Coronary artery (tissue), 2 donors: ENCODE results near the gene SRPRB.
"Not testable (repeated sequence)": the region's sequence is repeated elsewhere in the genome, so short reads cannot be mapped to it uniquely, and the experiment has no call there.

Experiments used
- DNase-seq: peaks from one replicate; pipeline ENCODE4 v3.0.0-alpha.2; 2017; ENCODE audit warnings: low spot score
- H3K27ac ChIP-seq, 2 donors: fragments of 200-600 bp; sonication (generic); one replicate each; pipeline ENCODE4 v1.5.1; 2016 to 2019
- H3K4me3 ChIP-seq: fragments of 200-600 bp; sonication (generic); 2 replicates; pipeline ENCODE4 v1.5.1; 2016; ENCODE audit warnings: mild to moderate bottlenecking, moderate library complexity
- CTCF ChIP-seq: fragments of 200-600 bp; sonication (generic); IDR thresholded peaks from one replicate; pipeline ENCODE4 v1.5.1; 2019; ENCODE audit warnings: antibody characterized with exemption

The SRPRB gene

DNA sequence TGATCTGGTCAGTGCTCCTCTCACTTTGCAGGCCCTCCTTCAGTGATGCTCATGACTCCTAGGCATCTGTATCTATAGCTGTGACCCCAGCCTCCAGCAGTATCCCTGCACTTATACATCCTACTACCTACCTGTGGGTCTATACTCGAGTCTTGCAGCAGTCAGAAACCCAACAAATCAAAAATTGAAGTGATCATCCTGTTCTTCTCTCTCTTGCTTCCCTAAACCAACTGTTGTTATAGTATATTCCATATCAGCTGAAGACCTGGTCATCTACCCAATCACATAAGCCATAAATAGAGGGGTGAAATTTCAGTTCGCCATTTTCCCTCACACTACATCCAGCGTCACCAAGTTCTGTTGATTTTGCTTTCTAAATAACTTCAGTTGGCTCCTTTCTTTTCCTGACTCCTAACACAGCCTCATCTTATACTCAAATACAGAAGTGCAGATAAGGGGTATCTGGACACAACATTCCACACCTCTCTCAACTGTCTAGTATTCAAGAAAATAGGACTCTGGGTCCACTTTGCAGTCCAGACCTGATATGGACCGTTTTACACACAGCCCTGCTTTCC, 25.9 kb upstream of the SRPRB start:
- no peak overlapping the region for H3K27ac ChIP-seq
- no peak for DNase-seq
- no peak for TF ChIP-seq CTCF
- H3K4me3 ChIP-seq: no peak overlapping the region

- not testable (repeated sequence) for H3K27ac ChIP-seq, DNase-seq, H3K4me3 ChIP-seq
Observed at GRCh38 chr3:133780756-133781155, 24.9 kb upstream of the SRPRB start.

DNA sequence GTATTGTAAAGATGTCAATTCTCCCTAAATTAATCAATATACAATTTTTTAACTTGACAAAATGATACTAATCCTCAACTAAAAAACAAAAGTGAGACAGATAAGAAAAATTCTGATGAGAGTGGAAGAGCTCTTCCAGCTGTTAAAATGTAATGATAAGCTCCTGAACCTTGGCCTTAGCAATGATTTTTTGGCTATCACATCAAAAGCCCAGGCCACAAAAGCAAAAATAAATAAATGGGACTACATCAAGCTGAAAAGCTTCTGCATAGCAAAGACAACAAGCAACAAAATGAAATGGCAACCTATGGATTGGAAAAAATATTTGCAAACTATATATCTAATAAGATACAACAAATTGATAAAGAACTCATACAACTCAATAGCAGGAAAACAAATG, 24.0 kb upstream of the SRPRB start:
- TF ChIP-seq CTCF: no peak
- no peak overlapping the region for H3K4me3 ChIP-seq
- H3K27ac ChIP-seq: no peak overlapping the region
- DNase-seq: no peak

DNA sequence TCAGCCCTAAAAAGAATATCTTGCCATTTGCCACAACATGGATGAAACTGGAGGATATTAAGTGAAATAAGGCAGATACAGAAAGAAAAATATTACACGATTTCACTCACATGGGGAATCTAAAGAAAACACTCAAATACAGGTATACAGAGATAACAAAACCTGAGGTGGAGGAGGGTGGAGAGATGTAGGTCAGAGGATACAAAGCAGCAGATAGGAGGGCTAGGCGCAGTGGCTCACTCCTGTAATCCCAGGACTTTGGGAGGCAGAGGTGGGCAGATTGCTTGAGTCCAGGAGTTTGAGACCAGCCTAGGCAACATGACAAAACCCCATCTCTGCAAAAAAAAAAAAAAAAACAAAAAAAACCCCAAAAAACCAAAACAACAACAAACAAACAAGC, 23.2 kb upstream of the SRPRB start:
- no peak for TF ChIP-seq CTCF

GRCh38 chr3:133783762-133784161, 21.9 kb upstream of the SRPRB start:
- DNase-seq: no peak
- no peak for TF ChIP-seq CTCF
- Histone ChIP-seq H3K27ac (no peak overlapping the region), H3K4me3 (no peak overlapping the region)

More for the DNA sequence above, 23.2 kb upstream of the SRPRB start:
- Histone ChIP-seq H3K4me3 (no peak overlapping the region), H3K27ac (no peak overlapping the region)
- no peak for DNase-seq

DNA sequence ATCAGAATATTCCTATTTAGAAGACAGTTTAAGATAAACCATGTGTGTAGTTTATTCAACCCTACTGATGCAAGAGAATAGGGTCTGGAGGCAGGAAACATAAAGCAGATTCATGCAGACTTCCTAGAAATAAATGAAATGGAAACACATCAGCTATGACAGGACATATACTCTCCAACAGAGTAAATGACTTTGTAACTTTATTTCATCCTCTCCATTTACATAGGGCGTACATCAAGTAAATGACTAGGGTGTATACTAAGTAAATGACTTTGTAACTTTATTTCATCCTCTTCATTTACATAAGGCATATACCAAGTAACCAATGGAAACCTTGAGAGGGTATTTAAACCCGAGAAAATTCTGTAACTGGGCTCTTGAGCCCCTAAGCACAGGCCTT, 17.6 kb upstream of the SRPRB start:
- TF ChIP-seq CTCF: no peak
- no peak for DNase-seq
- Histone ChIP-seq H3K27ac (no peak overlapping the region), H3K4me3 (no peak overlapping the region)

GRCh38 chr3:133792171-133792763, 13.3 kb upstream of the SRPRB start:
- Histone ChIP-seq H3K27ac (no peak overlapping the region), H3K4me3 (no peak overlapping the region)
- DNase-seq: no peak
- no peak for TF ChIP-seq CTCF
